IMR-90 (cell line): ENCODE results near the gene SBF2. TPM values are rescaled to one million over a fixed set of nuclear protein-coding genes. Genes with fewer than 3 reads are reported as not detected.

Experiments used
- ATAC-seq: fragments of 200-7000 bp; cut with Tn5 transposase; 2 replicates; pipeline ENCODE4 v1.9.1; 2020; ENCODE audit warnings: low read depth, mild to moderate bottlenecking, moderate library complexity
- BruUV-seq: library from RNA; stranded (reverse); fragments of 400-500 nt; replicated peaks from 2 replicates; lab custom pipeline; 2021; lab: Mats Ljungman, UMichigan
- CTCF ChIA-PET: fragments of 300-600 bp; formaldehyde crosslinking; extraction: SDS; loops from one replicate; lab custom pipeline; 2021; ENCODE audit warnings: antibody characterized with exemption; lab: Yijun Ruan, JAX
- POLR2A ChIA-PET: fragments of 300-600 bp; sonication (Branson Sonifier 250); formaldehyde crosslinking; loops from one replicate; lab custom pipeline; 2022; ENCODE audit warnings: antibody characterized with exemption; ENCODE audit not compliant: unreplicated experiment; lab: Charles Lee
- DNase-seq: peaks from one replicate; pipeline ENCODE4 v3.0.0; 2013
- H2AFZ ChIP-seq: replicated peaks from 2 replicates; pipeline ENCODE3; 2013; ENCODE audit warnings: low read length, mild to moderate bottlenecking; ENCODE audit not compliant: poor library complexity
- H2AK5ac ChIP-seq: 2 replicates; pipeline ENCODE4 v1.6.1; 2013; ENCODE audit warnings: low read depth, low read length, inconsistent platforms
- H2AK9ac ChIP-seq: replicated peaks from 2 replicates; pipeline ENCODE3; 2013; ENCODE audit warnings: mild to moderate bottlenecking, low read depth, low read length, moderate library complexity; ENCODE audit not compliant: poor library complexity
- H2BK120ac ChIP-seq: 2 replicates; pipeline ENCODE4 v1.6.1; 2013; ENCODE audit warnings: low read depth, low read length, inconsistent platforms
- H2BK15ac ChIP-seq: 3 replicates; pipeline ENCODE4 v1.6.1; 2013; ENCODE audit warnings: low read depth, low read length, inconsistent platforms
- H2BK20ac ChIP-seq: 2 replicates; pipeline ENCODE4 v1.6.1; 2013; ENCODE audit warnings: low read depth, mild to moderate bottlenecking, inconsistent platforms, low read length, moderate library complexity
- H2BK5ac ChIP-seq: 2 replicates; pipeline ENCODE4 v1.6.1; 2013; ENCODE audit warnings: mild to moderate bottlenecking, low read depth, low read length, inconsistent platforms; ENCODE audit not compliant: poor library complexity, severe bottlenecking
- H3K14ac ChIP-seq: replicated peaks from 2 replicates; pipeline ENCODE4 v1.6.1; 2013; ENCODE audit warnings: low read depth, low read length, inconsistent platforms
- H3K18ac ChIP-seq: 2 replicates; pipeline ENCODE4 v1.6.1; 2013; ENCODE audit warnings: low read depth, low read length, control low read depth
- H3K23ac ChIP-seq: 2 replicates; pipeline ENCODE4 v1.6.1; 2013; ENCODE audit warnings: low read depth, low read length, inconsistent platforms
- H3K27ac ChIP-seq: 2 replicates; pipeline ENCODE4 v1.5.1; 2013; ENCODE audit warnings: mild to moderate bottlenecking, control low read depth, low read length; ENCODE audit not compliant: insufficient read depth
- H3K27me3 ChIP-seq: 2 replicates; pipeline ENCODE4 v1.6.1; 2013; ENCODE audit warnings: low read length; ENCODE audit not compliant: control insufficient read depth, insufficient read depth
- H3K36me3 ChIP-seq: 2 replicates; pipeline ENCODE4 v1.6.1; 2013; ENCODE audit warnings: low read length, mixed read lengths; ENCODE audit not compliant: control insufficient read depth, insufficient read depth
- H3K4ac ChIP-seq: 2 replicates; pipeline ENCODE4 v1.6.1; 2013; ENCODE audit warnings: low read depth, low read length, inconsistent platforms
- H3K4me1 ChIP-seq: 2 replicates; pipeline ENCODE4 v1.6.1; 2013; ENCODE audit warnings: low read length, mixed read lengths; ENCODE audit not compliant: control insufficient read depth, insufficient read depth
- H3K4me2 ChIP-seq: 2 replicates; pipeline ENCODE4 v1.6.1; 2013; ENCODE audit warnings: low read depth, mild to moderate bottlenecking, control low read depth, low read length, moderate library complexity
- H3K4me3 ChIP-seq: 2 replicates; pipeline ENCODE4 v1.5.1; 2013; ENCODE audit warnings: low read depth, mild to moderate bottlenecking, control low read depth, low read length, moderate library complexity; ENCODE audit not compliant: insufficient read depth
- H3K56ac ChIP-seq: 2 replicates; pipeline ENCODE4 v1.6.1; 2013; ENCODE audit warnings: low read length, inconsistent platforms; ENCODE audit not compliant: insufficient read depth; ENCODE audit errors: extremely low read depth
- H3K79me1 ChIP-seq, 2 experiments: 2 replicates each; pipeline ENCODE4 v1.6.1; 2013; ENCODE audit warnings: low read length in 2 of 2, inconsistent platforms in 1 of 2, low read depth in 1 of 2
- H3K9ac ChIP-seq: 2 replicates; pipeline ENCODE4 v1.6.1; 2013; ENCODE audit warnings: low read depth, low read length, control low read depth
- H3K9me1 ChIP-seq: 2 replicates; pipeline ENCODE4 v1.6.1; 2013; ENCODE audit warnings: low read length, inconsistent platforms; ENCODE audit not compliant: insufficient read depth
- H3K9me3 ChIP-seq: 2 replicates; pipeline ENCODE4 v1.6.1; 2013; ENCODE audit warnings: low read length; ENCODE audit not compliant: control insufficient read depth, insufficient read depth
- H4K20me1 ChIP-seq: 2 replicates; pipeline ENCODE4 v1.6.1; 2013; ENCODE audit warnings: low read length, inconsistent platforms; ENCODE audit not compliant: insufficient read depth
- H4K5ac ChIP-seq: 2 replicates; pipeline ENCODE4 v1.6.1; 2013; ENCODE audit warnings: mild to moderate bottlenecking, low read depth, low read length, control low read depth
- H4K8ac ChIP-seq, 2 experiments: 2 replicates each; pipeline ENCODE4 v1.6.1; 2013; ENCODE audit warnings: low read depth in 2 of 2, low read length in 2 of 2, control low read depth in 1 of 2, inconsistent platforms in 1 of 2
- H4K91ac ChIP-seq: 2 replicates; pipeline ENCODE4 v1.6.1; 2013; ENCODE audit warnings: low read depth, low read length, inconsistent platforms; ENCODE audit not compliant: insufficient read depth
- BHLHE40 ChIP-seq: fragments of 150-350 bp; IDR thresholded peaks from 2 replicates; pipeline ENCODE4 v1.6.1; 2016; ENCODE audit warnings: mild to moderate bottlenecking, low read depth, low read length
- CHD1 ChIP-seq: IDR thresholded peaks from 2 replicates; pipeline ENCODE4 v1.6.1; 2012; ENCODE audit warnings: low read depth, low read length, improper control_type of control experiment
- MXI1 ChIP-seq: IDR thresholded peaks from 2 replicates; pipeline ENCODE4 v1.6.1; 2012; ENCODE audit warnings: low read depth, mild to moderate bottlenecking, low read length, moderate library complexity, borderline replicate concordance
- POLR2A ChIP-seq: IDR thresholded peaks from 2 replicates; pipeline ENCODE4 v1.6.1; 2012; ENCODE audit warnings: mild to moderate bottlenecking, low read depth, low read length
- RCOR1 ChIP-seq: IDR thresholded peaks from 2 replicates; pipeline ENCODE4 v1.6.1; 2012; ENCODE audit warnings: mild to moderate bottlenecking, low read length, improper control_type of control experiment; ENCODE audit not compliant: insufficient replicate concordance
- RFX5 ChIP-seq: IDR thresholded peaks from 2 replicates; pipeline ENCODE4 v1.8.0; 2012; ENCODE audit warnings: low read depth, mild to moderate bottlenecking, low read length, moderate library complexity
- SMC3 ChIP-seq: fragments of 150-350 bp; IDR thresholded peaks from 2 replicates; pipeline ENCODE4 v1.6.1; 2016; ENCODE audit warnings: low read depth, mild to moderate bottlenecking, antibody characterized with exemption, low read length, moderate library complexity
- WGBS, 2 experiments: methylation state at CpG; one replicate each; pipeline versions ENCODE4 v1.1.5 to v1.1.7; 2013; ENCODE audit warnings: missing lambda C conversion rate in 2 of 2; ENCODE audit not compliant: insufficient read length in 1 of 2; ENCODE audit errors: extremely low coverage in 2 of 2; 5-methylcytosine and 5-hydroxymethylcytosine counted together
- dilution Hi-C: fragments of 300-500 bp; cut with HindIII; formaldehyde crosslinking; loops from one replicate; pipeline ENCODE4 v1.14.3; 2018; ENCODE audit warnings: low sequenced_read_pairs; ENCODE audit not compliant: unreplicated experiment
- in situ Hi-C: fragments of 300-500 bp; cut with MboI; formaldehyde crosslinking; loops from 3 replicates; pipeline ENCODE4 v1.14.3; 2019; ENCODE audit warnings: low sequenced_read_pairs, inconsistent platforms, mixed read lengths
- intact Hi-C: fragments of 100-400 bp; cut with micrococcal nuclease; formaldehyde crosslinking; loops from 2 replicates; pipeline ENCODE4 v1.10.0; 2022
- polyA plus RNA-seq, 3 experiments: library from polyadenylated mRNA; depleted of rRNA; stranded (reverse); fragments of >200 nt; gene quantifications; 2 replicates each; pipeline ENCODE4 v1.2.3, GENCODE V29; 2012; ENCODE audit warnings: low replicate concordance in 1 of 3
- total RNA-seq: library from RNA; depleted of rRNA; stranded (reverse); fragments of >200 nt; gene quantifications from 2 replicates; pipeline ENCODE4 v1.2.3, GENCODE V29; 2012

SBF2 gene
- total and polyA plus RNA-seq, 2 of the 4 experiments (the other 2 are of a cell fraction) = 23.8 to 51.8 TPM

DNA sequence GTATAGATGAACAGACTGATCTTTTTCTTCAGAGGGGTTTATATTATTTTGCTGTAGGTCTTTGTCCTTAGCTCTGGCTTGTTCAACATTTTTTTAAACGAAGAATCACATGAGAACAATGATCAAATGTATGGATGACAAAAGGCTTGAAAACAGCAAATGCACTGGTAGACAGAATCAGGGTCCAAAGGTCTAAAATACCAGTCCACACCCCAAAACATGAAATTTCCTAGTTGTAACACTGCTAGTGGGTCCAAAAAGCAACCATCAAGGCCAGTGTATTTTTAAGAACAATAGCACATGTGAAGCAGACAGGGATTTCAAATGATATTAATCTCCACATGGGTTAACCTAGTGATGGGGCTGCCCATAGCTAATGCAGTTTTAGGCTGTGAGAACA is 468.1 kb downstream of the SBF2 start:
- peak overlapping the region; percentile 62; the same call in 1 of the 2 replicates for H3K18ac ChIP-seq
- ATAC-seq = no peak
- no peak overlapping the region; the same call in 1 of the 2 replicates for H2AK5ac ChIP-seq
- DNase-seq = no peak
- no peak overlapping the region for H2AFZ ChIP-seq
- no peaks in the 10 kb centered on the region for H3K9me3 ChIP-seq
- H2BK20ac ChIP-seq = no peak overlapping the region
- H3K9me1 ChIP-seq = peaks cover 3% of the 10 kb centered on the region; the same call in 1 of the 2 replicates
- H3K4me3 ChIP-seq = no peak overlapping the region
- intact Hi-C loops (no loop called here), dilution Hi-C loops (no loop called here), in situ Hi-C loops (no loop called here)
- peak overlapping the region; percentile 22; the same call in 1 of the 2 replicates for H4K5ac ChIP-seq
- H3K4me2 ChIP-seq = no peak overlapping the region
- no CpG with 5 or more reads among the region's 1 CpG for WGBS, 2 experiments
- TF ChIP-seq BHLHE40 (no peak), RCOR1 (no peak), POLR2A (no peak), CHD1 (no peak), RFX5 (no peak), MXI1 (no peak), SMC3 (no peak)
- H4K20me1 ChIP-seq = no peaks in the 10 kb centered on the region
- no peak overlapping the region for H3K9ac ChIP-seq
- H3K4ac ChIP-seq = no peak overlapping the region
- H2BK5ac ChIP-seq = no peak overlapping the region
- H2AK9ac ChIP-seq = no peak overlapping the region
- BruUV-seq = no TSS peak
- H3K23ac ChIP-seq = no peak overlapping the region
- no peak overlapping the region for H4K8ac ChIP-seq
- H3K4me1 ChIP-seq = peaks cover 11% of the 10 kb centered on the region; the same call in 1 of the 2 replicates
- POLR2A ChIA-PET = no interaction called here
- no peak overlapping the region for H3K14ac ChIP-seq
- H3K27me3 ChIP-seq = no peaks in the 10 kb centered on the region
- CTCF ChIA-PET = interaction anchor here (0.8 kb wide), 1 partner anchor 97 kb away, joined by 3 read pairs; no protein-coding TSS in a partner anchor
- no peaks in the 10 kb centered on the region for H3K79me1 ChIP-seq
- H3K56ac ChIP-seq = no peak overlapping the region
- no peak overlapping the region for H3K27ac ChIP-seq
- no peaks in the 10 kb centered on the region; the same call in 1 of the 2 replicates for H3K36me3 ChIP-seq
- H2BK120ac ChIP-seq = no peak overlapping the region
- no peak overlapping the region for H4K91ac ChIP-seq
- H2BK15ac ChIP-seq = peak overlapping the region; percentile 51; the same call in 1 of the 3 replicates
